MM.1S (cell line): ENCODE measurements around the gene NEGR1.

Source experiments
- DNase-seq: peaks from one replicate; pipeline ENCODE4 v3.0.0-alpha.2; 2015
- H2AFZ ChIP-seq: fragments of 300-600 bp; sonication (generic); 2 replicates; pipeline ENCODE4 v1.6.0; 2016; ENCODE audit warnings: antibody characterized with exemption, low read length
- H3F3A ChIP-seq: fragments of 300-600 bp; sonication (generic); 2 replicates; pipeline ENCODE4 v1.6.1; 2016; ENCODE audit warnings: mild to moderate bottlenecking, antibody characterized with exemption, low read length, moderate library complexity, mixed read lengths; ENCODE audit not compliant: insufficient read depth
- H3K27ac ChIP-seq: fragments of 300-600 bp; sonication (generic); 2 replicates; pipeline ENCODE4 v1.5.1; 2016; ENCODE audit warnings: mild to moderate bottlenecking, low read length
- H3K27me3 ChIP-seq: fragments of 300-600 bp; sonication (generic); replicated peaks from 2 replicates; pipeline ENCODE4 v1.6.0; 2016; ENCODE audit warnings: low read length; ENCODE audit not compliant: insufficient read depth
- H3K36me3 ChIP-seq: fragments of 300-600 bp; sonication (generic); replicated peaks from 2 replicates; pipeline ENCODE4 v1.6.1; 2016; ENCODE audit warnings: mild to moderate bottlenecking, low read length, mixed read lengths; ENCODE audit not compliant: insufficient read depth
- H3K4me1 ChIP-seq: fragments of 300-600 bp; sonication (generic); 2 replicates; pipeline ENCODE4 v1.6.1; 2016; ENCODE audit warnings: low read length, mixed read lengths
- H3K4me2 ChIP-seq: fragments of 300-600 bp; sonication (generic); 2 replicates; pipeline ENCODE4 v1.6.0; 2016; ENCODE audit warnings: low read depth, low read length
- H3K4me3 ChIP-seq: fragments of 300-600 bp; sonication (generic); 2 replicates; pipeline ENCODE4 v1.5.1; 2016; ENCODE audit warnings: low read length, mixed read lengths
- H3K79me2 ChIP-seq: fragments of 300-600 bp; sonication (generic); 2 replicates; pipeline ENCODE4 v1.6.1; 2016; ENCODE audit warnings: mixed run types, low read length, mixed read lengths
- H3K9ac ChIP-seq: fragments of 300-600 bp; sonication (generic); 2 replicates; pipeline ENCODE4 v1.6.1; 2016; ENCODE audit warnings: low read length, mixed read lengths
- H3K9me2 ChIP-seq: fragments of 300-600 bp; sonication (generic); replicated peaks from 2 replicates; pipeline ENCODE4 v1.6.1; 2016; ENCODE audit warnings: mild to moderate bottlenecking, low read length, mixed read lengths; ENCODE audit not compliant: insufficient read depth
- H3K9me3 ChIP-seq: fragments of 300-600 bp; sonication (generic); replicated peaks from 2 replicates; pipeline ENCODE4 v1.6.1; 2016; ENCODE audit warnings: mild to moderate bottlenecking, low read length, mixed read lengths; ENCODE audit not compliant: insufficient read depth
- H4K20me1 ChIP-seq: fragments of 300-600 bp; sonication (generic); 2 replicates; pipeline ENCODE4 v1.6.1; 2016; ENCODE audit warnings: mild to moderate bottlenecking, low read length, moderate library complexity, mixed read lengths; ENCODE audit not compliant: insufficient read depth
- CTCF ChIP-seq: fragments of 300-600 bp; sonication (generic); IDR thresholded peaks from 2 replicates; pipeline ENCODE4 v1.5.1; 2016; ENCODE audit warnings: antibody characterized with exemption, low read length, mixed read lengths
- EZH2 ChIP-seq: fragments of 300-600 bp; sonication (generic); optimal IDR thresholded peaks from 2 replicates; pipeline ENCODE3; 2017; ENCODE audit warnings: low read depth, mild to moderate bottlenecking, antibody characterized with exemption, low read length, mixed read lengths
- EZH2phosphoT487 ChIP-seq: fragments of 300-600 bp; sonication (generic); IDR thresholded peaks from 2 replicates; pipeline ENCODE4 v1.6.1; 2018; ENCODE audit warnings: antibody characterized with exemption, low read length

NEGR1 gene

GRCh38 chr1:71695821-71696220 is 586.5 kb downstream of the NEGR1 start:
- Histone ChIP-seq H3K9ac (no peak overlapping the region), H4K20me1 (no peaks in the 10 kb centered on the region)

GRCh38 chr1:71695084-71695483 is 587.3 kb downstream of the NEGR1 start:
- no peaks in the 10 kb centered on the region for H3K27me3 ChIP-seq
- no peaks in the 10 kb centered on the region for H3K79me2 ChIP-seq
- H2AFZ ChIP-seq = no peak overlapping the region
- no peak for DNase-seq
- no peak overlapping the region for H3K4me2 ChIP-seq
- no peak overlapping the region for H3K9ac ChIP-seq
- H3K4me3 ChIP-seq = no peak overlapping the region
- no peaks in the 10 kb centered on the region for H3K9me3 ChIP-seq
- no peaks in the 10 kb centered on the region for H3F3A ChIP-seq
- TF ChIP-seq CTCF (no peak), EZH2 (no peak), EZH2phosphoT487 (no peak)
- no peaks in the 10 kb centered on the region for H4K20me1 ChIP-seq
- H3K9me2 ChIP-seq = no peaks in the 10 kb centered on the region
- no peak overlapping the region for H3K27ac ChIP-seq
- no peaks in the 10 kb centered on the region for H3K36me3 ChIP-seq
- H3K4me1 ChIP-seq = no peaks in the 10 kb centered on the region

More at GRCh38 chr1:71695821-71696220, 586.5 kb downstream of the NEGR1 start:
- Histone ChIP-seq H3K4me1 (no peaks in the 10 kb centered on the region), H3K9me3 (no peaks in the 10 kb centered on the region), H3K27me3 (no peaks in the 10 kb centered on the region), H3K27ac (no peak overlapping the region), H3K4me3 (no peak overlapping the region), H3K9me2 (no peaks in the 10 kb centered on the region), H2AFZ (no peak overlapping the region), H3K4me2 (no peak overlapping the region), H3F3A (no peaks in the 10 kb centered on the region), H3K79me2 (no peaks in the 10 kb centered on the region), H3K36me3 (no peaks in the 10 kb centered on the region)
- TF ChIP-seq CTCF (no peak), EZH2phosphoT487 (no peak), EZH2 (no peak)
- no peak for DNase-seq

- Histone ChIP-seq H3K27ac (no peak overlapping the region), H3K9me3 (no peaks in the 10 kb centered on the region), H4K20me1 (no peaks in the 10 kb centered on the region), H3K79me2 (no peaks in the 10 kb centered on the region), H3K4me2 (no peak overlapping the region), H3K36me3 (no peaks in the 10 kb centered on the region), H3K9me2 (no peaks in the 10 kb centered on the region), H2AFZ (no peak overlapping the region), H3K9ac (no peak overlapping the region), H3K4me1 (no peaks in the 10 kb centered on the region), H3K27me3 (no peaks in the 10 kb centered on the region), H3K4me3 (no peak overlapping the region), H3F3A (no peaks in the 10 kb centered on the region)
- DNase-seq = no peak
- TF ChIP-seq EZH2 (no peak), EZH2phosphoT487 (no peak), CTCF (no peak)
Measured at GRCh38 chr1:71693581-71693980, 588.8 kb downstream of the NEGR1 start.

- H3K27me3 ChIP-seq = no peaks in the 10 kb centered on the region
- H3K4me2 ChIP-seq = no peak overlapping the region
- no peaks in the 10 kb centered on the region for H3F3A ChIP-seq
- H3K9me2 ChIP-seq = no peaks in the 10 kb centered on the region
- H3K9me3 ChIP-seq = no peaks in the 10 kb centered on the region
- no peak overlapping the region for H3K9ac ChIP-seq
- H3K27ac ChIP-seq = no peak overlapping the region
- no peak for DNase-seq
- H3K4me1 ChIP-seq = no peaks in the 10 kb centered on the region
- H3K4me3 ChIP-seq = no peak overlapping the region
- H3K79me2 ChIP-seq = no peaks in the 10 kb centered on the region
- no peak for TF ChIP-seq CTCF
- TF ChIP-seq EZH2 = no peak
- no peak for TF ChIP-seq EZH2phosphoT487
- no peaks in the 10 kb centered on the region for H3K36me3 ChIP-seq
- no peaks in the 10 kb centered on the region for H4K20me1 ChIP-seq
- no peak overlapping the region for H2AFZ ChIP-seq
Measured at GRCh38 chr1:71689635-71690034, 592.7 kb downstream of the NEGR1 start.
